ENCODE measurements around the gene MDC1. TPM values are rescaled to one million over a fixed set of nuclear protein-coding genes. Genes with fewer than 3 reads are reported as not detected.

MDC1 gene
- polyA plus RNA-seq, 1 of the 3 experiments (the other 2 are of a cell fraction) = 10.4 TPM

DNA sequence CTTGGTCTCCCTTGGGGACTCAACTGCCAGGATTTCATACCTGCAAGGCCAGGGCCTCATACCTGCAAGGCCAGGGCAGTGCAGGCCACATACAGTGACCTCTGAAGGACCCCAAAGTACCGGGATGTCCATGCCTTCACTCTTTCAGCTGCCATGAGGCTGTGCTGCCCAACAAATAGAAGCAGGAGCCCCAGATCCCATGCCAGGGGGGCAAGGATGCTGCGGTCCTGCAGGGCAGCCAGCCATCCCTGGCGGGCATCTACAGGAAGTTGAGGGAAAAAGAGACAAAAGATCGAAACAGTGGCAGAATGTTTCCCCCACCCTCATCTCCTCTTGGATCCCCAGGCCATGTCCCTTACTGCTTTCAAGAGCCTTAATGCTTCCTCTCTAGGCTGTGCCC lies 27.1 kb downstream of the MDC1 start:
- Histone ChIP-seq H3K4me1 (ENCODE audit: control insufficient read depth in 1 of 2, insufficient read depth in 2 of 2, low read depth in 1 of 2, low read length in 1 of 2) (peaks cover 17 to 40% of the 10 kb centered on the region in 2 experiments; a peak in 2 of 4 replicates), H3K36me3 (replicated peaks in 1 of 2; ENCODE audit: control insufficient read depth in 1 of 2, insufficient read depth in 2 of 2, low read length in 1 of 2) (peaks cover 0 to 3% of the 10 kb centered on the region in 2 experiments), H3K79me2 (ENCODE audit: insufficient read depth) (peaks cover 55% of the 10 kb centered on the region), H3K4me2 (peak overlapping the region; percentile 76), H3K27me3 (ENCODE audit: insufficient read depth) (no peaks in the 10 kb centered on the region), H3K4me3 (ENCODE audit: low read depth in 2 of 2, low read length in 1 of 2) (peak overlapping the region; percentile 66 to 86), H4K20me1 (ENCODE audit: insufficient read depth) (no peaks in the 10 kb centered on the region; the same call in 1 of the 2 replicates), H2AFZ (ENCODE audit: low read depth) (no peak overlapping the region), H3F3A (replicated peaks; ENCODE audit: insufficient read depth) (no peaks in the 10 kb centered on the region), H3K9ac (peak overlapping the region; percentile 74; the same call in 1 of the 2 replicates), H3K9me3 (no peaks in the 10 kb centered on the region), H3K9me2 (no peaks in the 10 kb centered on the region), H3K27ac (ENCODE audit: low read depth in 2 of 2, low read length in 1 of 2) (peak overlapping the region; percentile 78 to 87)
- ChIA-PET POLR2A (interaction anchor here (0.6 to 1.5 kb wide), 3 partner anchors 20 to 31 kb away, joined by 3 to 6 read pairs (median 3); partner anchors contain the start of gene MDC1), CTCF (interaction anchor here (1.7 to 29.8 kb wide), 3 partner anchors 9 to 33 kb away, joined by 3 to 838 read pairs (median 56); partner anchors contain the start of genes FLOT1, MDC1 and TUBB)
- TF ChIP-seq JUND (IDR thresholded peaks at IDR 0.05) = no peak
- TF ChIP-seq, protein P1, sequence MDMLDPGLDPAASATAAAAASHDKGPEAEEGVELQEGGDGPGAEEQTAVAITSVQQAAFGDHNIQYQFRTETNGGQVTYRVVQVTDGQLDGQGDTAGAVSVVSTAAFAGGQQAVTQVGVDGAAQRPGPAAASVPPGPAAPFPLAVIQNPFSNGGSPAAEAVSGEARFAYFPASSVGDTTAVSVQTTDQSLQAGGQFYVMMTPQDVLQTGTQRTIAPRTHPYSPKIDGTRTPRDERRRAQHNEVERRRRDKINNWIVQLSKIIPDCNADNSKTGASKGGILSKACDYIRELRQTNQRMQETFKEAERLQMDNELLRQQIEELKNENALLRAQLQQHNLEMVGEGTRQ (IDR thresholded peaks at IDR 0.05; ENCODE audit: borderline replicate concordance, low read depth, low read length) = no peak
- WGBS (ENCODE audit: low lambda C conversion rate) = 26% methylated on average over 3 of the region's 4 CpGs
- no peak for DNase-seq

DNA sequence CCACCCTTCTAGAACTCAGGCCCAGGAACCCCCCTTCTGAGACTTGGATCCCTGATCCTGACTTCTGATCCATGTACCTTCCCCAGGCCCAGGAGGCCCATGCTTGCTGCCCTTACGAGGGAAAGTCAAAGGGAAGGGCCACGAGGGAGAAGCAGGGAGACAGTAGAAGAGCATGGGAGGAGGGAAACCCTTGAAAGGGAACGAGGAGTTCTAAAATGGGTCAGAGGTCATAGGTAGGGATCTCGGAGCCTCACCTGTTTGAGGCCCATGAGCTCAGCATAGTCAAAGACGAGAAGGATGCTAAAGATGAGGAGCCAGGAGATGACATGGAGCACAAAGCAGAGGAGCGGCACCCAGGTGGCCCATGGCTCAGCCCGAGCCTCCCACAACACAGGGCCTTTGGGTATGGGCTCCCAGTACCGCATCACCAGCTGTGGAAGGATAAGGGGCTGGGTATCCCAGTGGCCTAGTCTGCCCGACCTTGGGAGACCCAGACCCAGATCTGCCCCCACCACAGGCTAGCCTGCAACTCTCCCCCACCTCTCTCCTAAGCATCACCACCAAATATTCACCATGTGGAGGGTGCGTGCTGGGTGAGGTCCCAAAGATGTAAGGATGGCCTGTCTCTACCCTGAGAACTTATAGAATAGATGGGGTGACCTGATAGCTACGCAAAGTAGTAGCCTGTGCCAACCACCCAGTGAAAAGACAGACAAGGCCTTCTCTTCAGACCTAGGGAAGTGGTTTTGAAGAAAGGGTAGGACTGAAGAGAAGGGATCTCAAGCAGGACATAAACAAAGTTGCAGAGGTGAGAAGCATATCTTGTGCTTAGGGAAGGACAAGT lies 27.8 kb downstream of the MDC1 start:
- ChIA-PET CTCF (interaction anchor here (1.0 to 29.8 kb wide), 5 partner anchors 9 to 34 kb away, joined by 3 to 838 read pairs (median 5); partner anchors contain the start of genes DHX16, FLOT1, MDC1 and TUBB), POLR2A (no interaction called here)
- 94% methylated on average over 9 of the region's 11 CpGs for WGBS (ENCODE audit: low lambda C conversion rate)
- Histone ChIP-seq H4K20me1 (ENCODE audit: insufficient read depth) (no peaks in the 10 kb centered on the region; the same call in 1 of the 2 replicates), H3K9ac (peak overlapping the region; percentile 74; the same call in 1 of the 2 replicates), H3F3A (replicated peaks; ENCODE audit: insufficient read depth) (no peaks in the 10 kb centered on the region), H3K4me1 (ENCODE audit: control insufficient read depth in 1 of 2, insufficient read depth in 2 of 2, low read depth in 1 of 2, low read length in 1 of 2) (peaks cover 17 to 46% of the 10 kb centered on the region in 2 experiments; a peak in 2 of 4 replicates), H3K27me3 (ENCODE audit: insufficient read depth) (no peaks in the 10 kb centered on the region), H3K79me2 (ENCODE audit: insufficient read depth) (peaks cover 62% of the 10 kb centered on the region), H3K4me3 (ENCODE audit: low read depth in 2 of 2, low read length in 1 of 2) (peak overlapping the region in 1 of 2 experiments; percentile 86; a peak in 2 of 4 replicates), H3K9me2 (no peaks in the 10 kb centered on the region), H3K9me3 (no peaks in the 10 kb centered on the region), H3K27ac (ENCODE audit: low read depth in 2 of 2, low read length in 1 of 2) (no peak overlapping the region; a peak in 1 of 4 replicates), H3K4me2 (peak overlapping the region; percentile 98), H2AFZ (ENCODE audit: low read depth) (no peak overlapping the region), H3K36me3 (replicated peaks in 1 of 2; ENCODE audit: control insufficient read depth in 1 of 2, insufficient read depth in 2 of 2, low read length in 1 of 2) (peaks cover 0 to 5% of the 10 kb centered on the region in 2 experiments)
- DNase-seq = no peak
- TF ChIP-seq RXRA (IDR thresholded peaks at IDR 0.05; ENCODE audit: borderline replicate concordance, low read depth) (no peak), FOXJ3 (CRISPR knock-in tag; IDR thresholded peaks at IDR 0.05) (no peak), EZH2phosphoT487 (IDR thresholded peaks at IDR 0.05; ENCODE audit: borderline replicate concordance, low read depth) (no peak), JUND (IDR thresholded peaks at IDR 0.05) (no peak), NRF1 (IDR thresholded peaks at IDR 0.05; ENCODE audit: low read depth, low read length) (no peak), MXI1 (IDR thresholded peaks at IDR 0.05; ENCODE audit: low read depth, low read length) (no peak), GABPA (IDR thresholded peaks at IDR 0.05; ENCODE audit: low read depth) (no peak), CHD2 (IDR thresholded peaks at IDR 0.05; ENCODE audit: low read length, partially characterized antibody) (no peak), SIN3A (IDR thresholded peaks at IDR 0.05; ENCODE audit: borderline replicate concordance, low read depth, low read length) (no peak), SMC3 (IDR thresholded peaks at IDR 0.05; ENCODE audit: low read depth, low read length) (no peak), RCOR1 (IDR thresholded peaks at IDR 0.05; ENCODE audit: low read length) (no peak)
- TF ChIP-seq, protein P1 (IDR thresholded peaks at IDR 0.05; ENCODE audit: borderline replicate concordance, low read depth, low read length) = no peak
- TF ChIP-seq, protein P2, sequence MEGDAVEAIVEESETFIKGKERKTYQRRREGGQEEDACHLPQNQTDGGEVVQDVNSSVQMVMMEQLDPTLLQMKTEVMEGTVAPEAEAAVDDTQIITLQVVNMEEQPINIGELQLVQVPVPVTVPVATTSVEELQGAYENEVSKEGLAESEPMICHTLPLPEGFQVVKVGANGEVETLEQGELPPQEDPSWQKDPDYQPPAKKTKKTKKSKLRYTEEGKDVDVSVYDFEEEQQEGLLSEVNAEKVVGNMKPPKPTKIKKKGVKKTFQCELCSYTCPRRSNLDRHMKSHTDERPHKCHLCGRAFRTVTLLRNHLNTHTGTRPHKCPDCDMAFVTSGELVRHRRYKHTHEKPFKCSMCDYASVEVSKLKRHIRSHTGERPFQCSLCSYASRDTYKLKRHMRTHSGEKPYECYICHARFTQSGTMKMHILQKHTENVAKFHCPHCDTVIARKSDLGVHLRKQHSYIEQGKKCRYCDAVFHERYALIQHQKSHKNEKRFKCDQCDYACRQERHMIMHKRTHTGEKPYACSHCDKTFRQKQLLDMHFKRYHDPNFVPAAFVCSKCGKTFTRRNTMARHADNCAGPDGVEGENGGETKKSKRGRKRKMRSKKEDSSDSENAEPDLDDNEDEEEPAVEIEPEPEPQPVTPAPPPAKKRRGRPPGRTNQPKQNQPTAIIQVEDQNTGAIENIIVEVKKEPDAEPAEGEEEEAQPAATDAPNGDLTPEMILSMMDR (IDR thresholded peaks at IDR 0.05) = no peak
- TF ChIP-seq, protein P3, sequence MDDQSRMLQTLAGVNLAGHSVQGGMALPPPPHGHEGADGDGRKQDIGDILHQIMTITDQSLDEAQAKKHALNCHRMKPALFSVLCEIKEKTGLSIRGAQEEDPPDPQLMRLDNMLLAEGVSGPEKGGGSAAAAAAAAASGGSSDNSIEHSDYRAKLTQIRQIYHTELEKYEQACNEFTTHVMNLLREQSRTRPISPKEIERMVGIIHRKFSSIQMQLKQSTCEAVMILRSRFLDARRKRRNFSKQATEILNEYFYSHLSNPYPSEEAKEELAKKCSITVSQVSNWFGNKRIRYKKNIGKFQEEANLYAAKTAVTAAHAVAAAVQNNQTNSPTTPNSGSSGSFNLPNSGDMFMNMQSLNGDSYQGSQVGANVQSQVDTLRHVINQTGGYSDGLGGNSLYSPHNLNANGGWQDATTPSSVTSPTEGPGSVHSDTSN (IDR thresholded peaks at IDR 0.05) = no peak
- TF ChIP-seq, protein P4, sequence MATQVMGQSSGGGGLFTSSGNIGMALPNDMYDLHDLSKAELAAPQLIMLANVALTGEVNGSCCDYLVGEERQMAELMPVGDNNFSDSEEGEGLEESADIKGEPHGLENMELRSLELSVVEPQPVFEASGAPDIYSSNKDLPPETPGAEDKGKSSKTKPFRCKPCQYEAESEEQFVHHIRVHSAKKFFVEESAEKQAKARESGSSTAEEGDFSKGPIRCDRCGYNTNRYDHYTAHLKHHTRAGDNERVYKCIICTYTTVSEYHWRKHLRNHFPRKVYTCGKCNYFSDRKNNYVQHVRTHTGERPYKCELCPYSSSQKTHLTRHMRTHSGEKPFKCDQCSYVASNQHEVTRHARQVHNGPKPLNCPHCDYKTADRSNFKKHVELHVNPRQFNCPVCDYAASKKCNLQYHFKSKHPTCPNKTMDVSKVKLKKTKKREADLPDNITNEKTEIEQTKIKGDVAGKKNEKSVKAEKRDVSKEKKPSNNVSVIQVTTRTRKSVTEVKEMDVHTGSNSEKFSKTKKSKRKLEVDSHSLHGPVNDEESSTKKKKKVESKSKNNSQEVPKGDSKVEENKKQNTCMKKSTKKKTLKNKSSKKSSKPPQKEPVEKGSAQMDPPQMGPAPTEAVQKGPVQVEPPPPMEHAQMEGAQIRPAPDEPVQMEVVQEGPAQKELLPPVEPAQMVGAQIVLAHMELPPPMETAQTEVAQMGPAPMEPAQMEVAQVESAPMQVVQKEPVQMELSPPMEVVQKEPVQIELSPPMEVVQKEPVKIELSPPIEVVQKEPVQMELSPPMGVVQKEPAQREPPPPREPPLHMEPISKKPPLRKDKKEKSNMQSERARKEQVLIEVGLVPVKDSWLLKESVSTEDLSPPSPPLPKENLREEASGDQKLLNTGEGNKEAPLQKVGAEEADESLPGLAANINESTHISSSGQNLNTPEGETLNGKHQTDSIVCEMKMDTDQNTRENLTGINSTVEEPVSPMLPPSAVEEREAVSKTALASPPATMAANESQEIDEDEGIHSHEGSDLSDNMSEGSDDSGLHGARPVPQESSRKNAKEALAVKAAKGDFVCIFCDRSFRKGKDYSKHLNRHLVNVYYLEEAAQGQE (IDR thresholded peaks at IDR 0.05; ENCODE audit: low read depth, low read length) = no peak

Data from SK-N-SH (cell line).